Lower leg skin (tissue), 3 donors: ENCODE measurements around the gene POLR3A.

ENCODE experiments used
- POLR2A ChIP-seq, 2 donors: fragments of 450-650 bp; IDR thresholded peaks; one replicate each; pipeline ENCODE4 v1.6.1; 2016 to 2017; ENCODE audit warnings: antibody characterized with exemption in 2 of 2, mild to moderate bottlenecking in 1 of 2, moderate library complexity in 1 of 2
- TF ChIP-seq, protein P1 (sequence below), 3 donors: fragments of 450-650 bp; IDR thresholded peaks; one replicate each; pipeline ENCODE4 v1.5.1; 2016; ENCODE audit warnings: antibody characterized with exemption in 3 of 3, mild to moderate bottlenecking in 3 of 3, moderate library complexity in 2 of 3

DNA sequence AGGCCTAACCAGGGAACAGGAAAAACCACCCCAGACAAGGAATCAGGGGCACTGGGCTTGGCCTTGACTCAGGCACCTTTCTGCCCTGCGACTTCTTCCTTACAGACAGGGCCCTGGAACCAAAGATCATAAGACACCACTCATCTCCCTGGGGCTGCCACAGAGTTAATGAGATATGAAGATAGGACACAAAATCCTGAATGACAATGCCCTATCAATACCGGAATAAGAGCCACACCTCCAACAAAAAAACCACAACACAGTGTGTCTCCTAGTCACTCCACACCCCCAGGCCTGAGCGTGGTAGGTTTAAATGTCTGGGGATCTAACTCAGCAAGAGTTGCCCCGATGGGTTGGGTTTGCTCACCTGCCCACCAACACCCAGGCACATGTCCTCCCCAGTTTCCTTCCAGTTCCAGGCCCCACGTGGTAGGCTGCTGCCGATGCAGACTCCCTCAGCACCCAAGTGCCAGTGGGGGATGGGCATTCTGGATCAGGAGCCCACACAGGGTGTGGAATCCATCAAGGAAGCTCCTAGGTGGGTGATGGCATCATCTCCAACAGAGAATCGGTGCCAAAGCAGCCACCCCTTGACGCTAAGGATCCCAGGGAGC, 106.6 kb downstream of the POLR3A start:
- TF ChIP-seq POLR2A (IDR thresholded peaks at IDR 0.05): no peak
- TF ChIP-seq, protein P1, sequence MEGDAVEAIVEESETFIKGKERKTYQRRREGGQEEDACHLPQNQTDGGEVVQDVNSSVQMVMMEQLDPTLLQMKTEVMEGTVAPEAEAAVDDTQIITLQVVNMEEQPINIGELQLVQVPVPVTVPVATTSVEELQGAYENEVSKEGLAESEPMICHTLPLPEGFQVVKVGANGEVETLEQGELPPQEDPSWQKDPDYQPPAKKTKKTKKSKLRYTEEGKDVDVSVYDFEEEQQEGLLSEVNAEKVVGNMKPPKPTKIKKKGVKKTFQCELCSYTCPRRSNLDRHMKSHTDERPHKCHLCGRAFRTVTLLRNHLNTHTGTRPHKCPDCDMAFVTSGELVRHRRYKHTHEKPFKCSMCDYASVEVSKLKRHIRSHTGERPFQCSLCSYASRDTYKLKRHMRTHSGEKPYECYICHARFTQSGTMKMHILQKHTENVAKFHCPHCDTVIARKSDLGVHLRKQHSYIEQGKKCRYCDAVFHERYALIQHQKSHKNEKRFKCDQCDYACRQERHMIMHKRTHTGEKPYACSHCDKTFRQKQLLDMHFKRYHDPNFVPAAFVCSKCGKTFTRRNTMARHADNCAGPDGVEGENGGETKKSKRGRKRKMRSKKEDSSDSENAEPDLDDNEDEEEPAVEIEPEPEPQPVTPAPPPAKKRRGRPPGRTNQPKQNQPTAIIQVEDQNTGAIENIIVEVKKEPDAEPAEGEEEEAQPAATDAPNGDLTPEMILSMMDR (IDR thresholded peaks at IDR 0.05): no peak
